ENCODE results near the gene SH3RF3.

DNA sequence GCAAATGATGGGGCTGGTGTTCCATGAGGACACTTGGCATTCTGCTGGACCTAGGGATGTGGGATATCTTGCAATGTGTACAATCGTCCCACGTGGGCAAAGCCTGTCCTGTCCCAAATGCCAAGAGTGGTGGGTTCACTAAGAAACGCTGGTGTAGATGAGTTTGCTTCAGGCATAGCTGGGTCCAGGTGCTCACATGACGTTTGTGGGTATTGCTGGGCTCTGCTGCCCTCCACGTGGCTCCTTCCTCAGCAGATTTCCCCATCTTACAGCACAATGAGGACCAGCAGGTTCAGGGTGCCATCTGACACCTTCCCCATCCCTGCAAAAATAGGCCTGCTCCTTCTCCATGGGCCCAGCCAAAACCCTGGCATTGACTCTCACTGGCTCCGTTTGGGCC is 378.8 kb downstream of the SH3RF3 start:
- TF ChIP-seq YY1 (IDR thresholded peaks at IDR 0.05; ENCODE audit: insufficient read depth, insufficient read length) (no peak), ZNF274 (IDR thresholded peaks at IDR 0.05; ENCODE audit: low read depth, low read length) (no peak)

All from NT2/D1 (cell line).